ENCODE results near the gene DPP6. TPM values are rescaled to one million over a fixed set of nuclear protein-coding genes. Genes with fewer than 3 reads are reported as not detected.

DPP6 gene
- total RNA-seq, 1 experiment from 2014 or later: not detected

DNA sequence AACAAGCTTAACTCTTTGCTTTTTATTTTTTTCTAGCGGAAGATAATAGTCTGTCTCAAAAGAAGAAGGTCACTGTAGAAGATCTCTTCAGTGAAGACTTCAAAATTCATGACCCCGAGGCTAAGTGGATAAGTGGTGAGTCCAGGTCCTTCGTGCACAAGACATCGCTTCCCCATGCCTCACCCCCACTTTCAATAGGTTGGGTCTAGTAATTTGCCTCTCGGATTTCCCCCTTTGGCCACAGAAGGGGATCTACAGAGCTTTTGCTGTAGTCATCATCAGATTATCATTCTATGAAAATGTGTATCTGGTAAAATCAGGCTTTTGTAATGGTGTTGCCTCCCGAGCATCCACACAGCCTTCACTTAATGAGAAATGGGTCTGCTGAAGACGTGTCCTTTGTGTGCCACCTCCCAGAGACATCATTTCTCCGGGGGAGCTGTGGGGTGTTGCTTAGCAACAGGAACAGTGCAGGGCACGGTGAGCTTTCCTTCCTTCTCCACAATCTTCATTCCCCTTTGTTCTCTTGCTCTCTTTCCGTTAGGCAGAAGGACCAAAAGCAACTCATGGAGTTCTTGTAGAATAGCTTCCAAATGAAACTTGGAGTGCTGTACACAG is 422.8 kb downstream of the DPP6 start:
- Histone ChIP-seq H3K27me3 (peaks cover 3% of the 10 kb centered on the region; the same call in 1 of the 2 replicates), H3K4me3 (no peak overlapping the region), H3K27ac (no peak overlapping the region), H3K4me1 (no peaks in the 10 kb centered on the region), H3K9me3 (replicated peaks) (no peaks in the 10 kb centered on the region), H3K36me3 (no peaks in the 10 kb centered on the region)
- DNase-seq: no peak

DNA sequence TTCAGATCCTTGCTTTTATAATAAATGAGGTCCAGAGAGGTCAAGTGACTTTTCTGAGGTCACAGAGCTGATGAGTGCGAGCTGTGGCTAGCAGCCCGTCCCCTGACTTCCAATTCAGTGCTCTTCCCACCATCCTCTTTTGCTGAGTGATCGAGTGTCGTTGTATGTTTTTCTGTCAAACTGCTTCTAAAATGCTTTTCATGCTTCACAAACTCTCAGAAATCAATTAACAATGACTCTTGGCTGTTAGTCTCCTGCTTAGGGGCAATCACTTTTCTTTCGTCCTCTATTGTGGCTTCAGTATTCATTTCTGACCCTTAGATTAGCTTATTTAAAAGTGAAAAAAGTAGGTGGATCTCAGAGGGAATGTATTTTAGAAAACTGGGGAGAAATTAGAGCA is 423.7 kb downstream of the DPP6 start:
- no peak for DNase-seq
- Histone ChIP-seq H3K4me1 (no peaks in the 10 kb centered on the region), H3K27me3 (peaks cover 3% of the 10 kb centered on the region; the same call in 1 of the 2 replicates), H3K4me3 (no peak overlapping the region), H3K27ac (no peak overlapping the region), H3K9me3 (replicated peaks) (no peaks in the 10 kb centered on the region), H3K36me3 (no peaks in the 10 kb centered on the region)

DNA sequence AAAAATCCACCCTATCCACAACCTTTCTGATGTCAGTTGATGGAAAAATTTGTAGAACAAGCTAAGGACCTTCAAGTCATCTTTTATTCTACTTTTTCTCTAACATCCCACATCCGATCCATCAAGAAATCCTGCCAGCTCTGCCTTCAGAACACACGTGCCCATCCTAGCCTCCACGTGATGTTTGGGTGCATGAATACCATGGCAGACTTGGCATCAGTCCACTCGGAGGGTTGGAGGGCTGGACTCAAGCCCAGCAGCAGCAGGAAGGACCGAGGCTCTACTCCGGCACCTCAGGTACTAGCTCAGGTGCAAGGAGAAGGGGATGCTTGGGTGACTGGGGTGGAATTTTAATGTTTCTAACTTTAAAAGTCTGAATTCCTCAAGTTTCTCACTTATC is 428.6 kb downstream of the DPP6 start:
- no peaks in the 10 kb centered on the region for H3K9me3 ChIP-seq (replicated peaks)
- no peak for DNase-seq
- H3K4me3 ChIP-seq: no peak overlapping the region
- H3K27ac ChIP-seq: no peak overlapping the region
- no peaks in the 10 kb centered on the region for H3K4me1 ChIP-seq
- H3K27me3 ChIP-seq: no peaks in the 10 kb centered on the region
- no peaks in the 10 kb centered on the region for H3K36me3 ChIP-seq

DNA sequence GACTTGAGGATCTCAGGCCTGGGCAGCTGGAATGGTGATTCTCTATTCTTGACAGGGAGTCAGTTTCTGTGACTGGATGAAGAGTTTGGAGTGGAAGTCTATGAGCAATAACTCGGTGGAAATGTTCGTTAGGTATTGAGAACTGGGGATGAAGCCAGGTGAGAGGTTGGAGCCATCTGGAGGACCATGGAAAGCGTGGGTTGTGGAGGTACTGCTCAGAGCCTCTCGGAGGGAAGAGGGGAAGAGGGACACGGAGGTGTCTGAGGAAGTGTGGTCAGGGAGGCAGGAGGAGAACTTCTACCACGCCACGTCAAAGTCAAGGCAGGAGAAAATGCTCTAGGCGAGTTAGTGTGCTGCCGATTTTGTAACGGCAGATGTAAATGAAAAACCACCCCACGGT is 430.7 kb downstream of the DPP6 start:
- H3K4me3 ChIP-seq: no peak overlapping the region
- H3K27ac ChIP-seq: no peak overlapping the region
- no peaks in the 10 kb centered on the region for H3K36me3 ChIP-seq
- DNase-seq: no peak
- no peaks in the 10 kb centered on the region for H3K9me3 ChIP-seq (replicated peaks)
- H3K4me1 ChIP-seq: no peaks in the 10 kb centered on the region
- H3K27me3 ChIP-seq: no peaks in the 10 kb centered on the region; the same call in 1 of the 2 replicates

DNA sequence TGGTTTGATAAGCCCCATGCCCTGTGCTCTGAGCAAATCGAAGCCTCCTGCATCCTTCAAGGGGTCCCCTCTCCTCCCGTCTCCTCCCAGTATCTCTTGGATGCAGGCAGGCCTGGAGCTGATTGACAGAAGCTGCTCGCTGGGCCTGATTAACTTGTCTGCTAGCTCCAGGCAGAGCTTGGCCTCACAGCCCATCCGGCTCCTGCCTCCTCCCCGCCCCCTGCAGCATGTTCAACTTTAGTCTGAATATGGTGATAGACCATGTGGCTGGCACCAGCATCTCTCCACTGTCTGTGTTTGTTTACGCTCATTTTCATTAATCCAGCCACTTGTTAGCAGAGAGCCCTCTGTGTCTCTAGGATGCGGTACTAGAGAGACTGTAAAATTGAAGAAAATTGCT is 432.2 kb downstream of the DPP6 start:
- Histone ChIP-seq H3K27me3 (peaks cover 5% of the 10 kb centered on the region; the same call in 1 of the 2 replicates), H3K27ac (no peak overlapping the region), H3K4me3 (no peak overlapping the region), H3K9me3 (replicated peaks) (no peaks in the 10 kb centered on the region), H3K4me1 (no peaks in the 10 kb centered on the region), H3K36me3 (no peaks in the 10 kb centered on the region)
- DNase-seq: no peak

DNA sequence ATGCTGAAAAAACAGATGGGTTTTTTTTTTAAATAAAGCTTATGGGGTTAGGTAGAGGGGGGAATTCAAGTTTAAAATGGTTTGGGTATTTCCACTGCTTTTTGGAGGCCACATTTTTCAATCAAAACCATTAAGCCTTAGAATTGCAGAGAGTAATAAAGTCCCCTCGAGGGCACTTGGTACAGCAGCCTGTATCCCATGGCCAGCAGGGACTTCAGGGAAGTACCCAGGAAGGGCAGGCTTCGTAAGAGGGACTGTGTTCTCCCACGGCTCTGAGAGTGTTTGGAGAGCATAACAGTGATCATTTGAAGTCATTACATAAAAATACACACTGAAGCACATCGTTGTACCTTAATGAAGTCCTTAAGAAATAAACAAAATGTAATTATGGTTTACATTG is 432.7 kb downstream of the DPP6 start:
- H3K27ac ChIP-seq: no peak overlapping the region
- DNase-seq: no peak
- no peaks in the 10 kb centered on the region for H3K9me3 ChIP-seq (replicated peaks)

DNA sequence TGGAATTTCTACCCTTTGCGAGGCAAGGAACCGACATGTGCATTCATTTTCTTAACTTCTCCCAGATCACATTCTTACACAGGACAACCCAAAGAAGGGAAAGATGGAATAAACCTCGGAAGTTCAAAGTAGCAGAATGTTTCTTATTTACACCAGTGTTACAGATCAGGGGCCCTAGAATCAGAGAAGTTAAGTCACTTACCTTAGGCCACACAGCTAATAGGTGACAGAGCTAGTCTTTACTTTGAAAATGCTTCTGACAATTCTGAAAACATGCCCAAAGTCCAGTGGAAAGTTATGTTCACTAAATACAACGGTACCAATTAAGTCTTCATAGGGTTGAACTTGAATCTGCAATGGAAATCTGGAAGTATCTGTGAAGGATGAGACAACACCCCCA is 437.7 kb downstream of the DPP6 start:
- Histone ChIP-seq H3K36me3 (no peaks in the 10 kb centered on the region), H3K4me1 (no peaks in the 10 kb centered on the region), H3K27me3 (peaks cover 20% of the 10 kb centered on the region), H3K27ac (no peak overlapping the region), H3K4me3 (no peak overlapping the region), H3K9me3 (replicated peaks) (no peaks in the 10 kb centered on the region; the same call in 1 of the 2 replicates)
- no peak for DNase-seq

More for the DNA sequence above, 432.7 kb downstream of the DPP6 start:
- no peak overlapping the region for H3K4me3 ChIP-seq
- H3K27me3 ChIP-seq: peaks cover 6% of the 10 kb centered on the region
- H3K4me1 ChIP-seq: no peaks in the 10 kb centered on the region
- no peaks in the 10 kb centered on the region for H3K36me3 ChIP-seq

DNA sequence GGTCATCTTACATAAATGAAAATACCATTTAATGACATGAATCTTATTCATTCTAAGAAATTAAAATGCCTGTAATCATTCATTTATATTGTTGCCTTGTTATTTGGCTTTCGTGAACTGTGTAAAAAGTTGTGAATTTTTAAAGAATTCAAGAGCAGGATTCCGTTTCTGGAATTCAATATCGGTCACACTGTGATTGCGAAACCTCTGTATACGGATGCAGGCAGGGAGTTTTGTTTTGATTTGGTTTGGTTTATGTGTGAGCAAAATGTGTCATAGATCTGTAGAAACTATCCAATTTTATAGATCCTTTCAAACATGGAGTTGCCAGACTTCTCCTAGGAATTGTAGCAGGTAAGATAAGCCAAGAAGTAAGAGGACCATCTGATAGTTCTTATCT is 441.4 kb downstream of the DPP6 start:
- DNase-seq: no peak
- Histone ChIP-seq H3K4me1 (no peaks in the 10 kb centered on the region), H3K9me3 (replicated peaks) (no peaks in the 10 kb centered on the region; the same call in 1 of the 2 replicates), H3K36me3 (no peaks in the 10 kb centered on the region), H3K4me3 (no peak overlapping the region), H3K27me3 (peaks cover 22% of the 10 kb centered on the region), H3K27ac (no peak overlapping the region)

DNA sequence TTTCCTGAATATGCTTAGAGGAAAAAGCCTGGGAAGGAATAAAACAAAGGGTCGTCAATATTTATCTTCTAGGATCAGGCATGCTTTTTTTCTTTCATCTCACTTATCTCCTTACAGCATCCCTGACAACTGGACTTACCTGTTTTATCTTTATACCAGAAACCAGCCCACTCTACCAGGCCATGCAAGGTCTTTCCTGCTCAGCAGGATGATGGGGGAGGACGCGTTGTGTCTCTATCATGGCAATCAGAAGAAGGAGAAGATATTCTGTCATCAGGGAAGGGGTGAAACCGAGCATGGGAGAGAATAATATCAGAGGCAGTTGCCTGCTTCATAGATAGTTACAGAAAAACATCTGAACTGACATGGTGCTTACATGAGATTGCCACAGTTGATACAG is 445.6 kb downstream of the DPP6 start:
- no peak overlapping the region for H3K4me3 ChIP-seq
- H3K27ac ChIP-seq: no peak overlapping the region
- DNase-seq: no peak
- no peaks in the 10 kb centered on the region for H3K36me3 ChIP-seq
- H3K9me3 ChIP-seq (replicated peaks): no peaks in the 10 kb centered on the region; the same call in 1 of the 2 replicates
- H3K4me1 ChIP-seq: no peaks in the 10 kb centered on the region
- peaks cover 9% of the 10 kb centered on the region; the same call in 1 of the 2 replicates for H3K27me3 ChIP-seq

DNA sequence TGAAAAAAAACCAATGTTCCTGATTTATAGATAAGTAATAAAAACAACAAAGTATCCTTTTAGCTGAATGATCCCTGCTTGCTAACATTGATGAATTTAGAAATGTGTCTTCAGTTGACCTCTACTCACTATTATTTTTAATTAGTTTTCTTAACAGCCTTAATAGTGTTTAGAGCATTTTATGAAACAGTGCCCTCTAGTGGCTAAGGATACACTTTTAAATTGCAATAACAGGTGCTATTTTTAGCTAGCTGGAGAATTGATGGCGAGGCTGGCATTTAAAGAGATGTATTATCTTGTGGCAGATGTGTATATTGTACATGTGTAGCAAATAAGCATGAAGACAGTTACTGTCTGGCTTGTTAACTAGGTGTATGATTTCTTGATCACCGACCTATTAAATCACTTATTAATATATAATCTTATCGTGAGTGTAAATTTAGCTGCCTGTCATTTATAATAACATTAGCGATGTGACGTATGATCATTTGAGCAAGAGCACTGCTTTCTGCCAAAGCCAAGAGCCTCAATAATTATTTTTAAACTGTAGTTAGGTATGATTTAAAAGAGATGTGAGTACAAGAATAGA is 451.9 kb downstream of the DPP6 start:
- Histone ChIP-seq H3K36me3 (no peaks in the 10 kb centered on the region), H3K9me3 (replicated peaks) (no peaks in the 10 kb centered on the region), H3K27me3 (no peaks in the 10 kb centered on the region), H3K27ac (no peak overlapping the region), H3K4me1 (no peaks in the 10 kb centered on the region), H3K4me3 (no peak overlapping the region)
- DNase-seq: peak in 1 of 2 experiments; percentile 66

DNA sequence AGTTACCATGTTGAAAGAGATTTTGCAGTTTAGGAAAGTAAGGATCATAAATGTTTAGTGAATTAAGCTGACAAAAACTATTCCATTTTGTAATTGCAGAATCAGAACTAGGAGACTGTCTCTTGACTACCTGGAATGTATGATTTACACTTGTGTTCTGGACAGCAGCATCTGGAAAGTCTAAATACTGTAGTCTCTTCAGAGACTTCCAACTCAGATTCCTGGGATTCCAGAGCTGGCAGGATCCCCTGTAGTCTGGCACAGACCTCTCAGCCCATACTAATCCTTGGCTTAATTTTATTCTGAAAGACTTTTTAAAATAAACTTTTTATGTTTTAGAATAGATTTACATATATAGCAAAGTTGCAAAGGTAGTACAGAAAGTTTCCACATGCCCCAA is 452.7 kb downstream of the DPP6 start:
- Histone ChIP-seq H3K27ac (no peak overlapping the region), H3K27me3 (no peaks in the 10 kb centered on the region), H3K4me3 (no peak overlapping the region)

DNA sequence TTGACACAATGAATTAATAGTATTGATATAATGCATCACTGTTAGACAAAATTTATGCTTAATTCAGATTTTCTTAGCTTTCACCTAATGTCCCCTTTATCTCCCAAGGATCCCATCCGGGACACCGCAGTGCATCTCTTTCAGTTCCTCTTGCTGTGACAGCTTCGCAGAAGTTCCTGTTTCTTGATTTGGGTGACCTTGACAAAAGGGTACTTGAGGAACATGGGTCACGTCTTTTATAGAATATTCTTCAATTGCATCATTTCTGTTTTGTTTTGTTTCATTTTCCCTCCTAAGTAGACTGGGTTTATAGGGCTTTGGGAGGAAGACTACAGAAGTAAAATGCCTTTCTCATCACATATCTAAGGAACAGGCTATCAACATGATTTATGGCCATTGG is 453.2 kb downstream of the DPP6 start:
- Histone ChIP-seq H3K27ac (no peak overlapping the region), H3K27me3 (no peaks in the 10 kb centered on the region), H3K36me3 (no peaks in the 10 kb centered on the region), H3K4me3 (no peak overlapping the region), H3K4me1 (no peaks in the 10 kb centered on the region), H3K9me3 (replicated peaks) (no peaks in the 10 kb centered on the region)
- DNase-seq: no peak

More for the DNA sequence above, 452.7 kb downstream of the DPP6 start:
- no peak for DNase-seq
- Histone ChIP-seq H3K4me1 (no peaks in the 10 kb centered on the region), H3K9me3 (replicated peaks) (no peaks in the 10 kb centered on the region), H3K36me3 (no peaks in the 10 kb centered on the region)

DNA sequence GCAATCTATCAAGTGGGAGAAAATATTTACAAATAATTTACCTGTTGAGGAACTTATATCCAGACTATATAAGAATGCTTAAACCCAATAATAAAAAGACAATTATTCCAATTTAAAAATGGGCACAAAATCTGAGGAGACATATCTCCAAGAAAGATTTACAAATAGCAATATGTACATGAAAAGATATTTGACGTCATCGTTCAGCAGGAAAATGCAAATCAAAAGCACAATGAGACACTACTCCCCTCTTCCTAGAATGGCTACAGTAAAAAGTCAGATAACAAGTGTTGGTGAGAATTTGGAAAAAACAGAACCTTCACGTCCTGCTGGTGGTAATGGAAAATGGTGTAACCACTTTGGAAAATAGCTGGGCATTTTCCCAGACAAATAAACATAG is 457.0 kb downstream of the DPP6 start:
- Histone ChIP-seq H3K27ac (no peak overlapping the region), H3K4me3 (no peak overlapping the region), H3K4me1 (no peaks in the 10 kb centered on the region), H3K27me3 (no peaks in the 10 kb centered on the region), H3K9me3 (replicated peaks) (no peaks in the 10 kb centered on the region), H3K36me3 (no peaks in the 10 kb centered on the region)
- DNase-seq: no peak

DNA sequence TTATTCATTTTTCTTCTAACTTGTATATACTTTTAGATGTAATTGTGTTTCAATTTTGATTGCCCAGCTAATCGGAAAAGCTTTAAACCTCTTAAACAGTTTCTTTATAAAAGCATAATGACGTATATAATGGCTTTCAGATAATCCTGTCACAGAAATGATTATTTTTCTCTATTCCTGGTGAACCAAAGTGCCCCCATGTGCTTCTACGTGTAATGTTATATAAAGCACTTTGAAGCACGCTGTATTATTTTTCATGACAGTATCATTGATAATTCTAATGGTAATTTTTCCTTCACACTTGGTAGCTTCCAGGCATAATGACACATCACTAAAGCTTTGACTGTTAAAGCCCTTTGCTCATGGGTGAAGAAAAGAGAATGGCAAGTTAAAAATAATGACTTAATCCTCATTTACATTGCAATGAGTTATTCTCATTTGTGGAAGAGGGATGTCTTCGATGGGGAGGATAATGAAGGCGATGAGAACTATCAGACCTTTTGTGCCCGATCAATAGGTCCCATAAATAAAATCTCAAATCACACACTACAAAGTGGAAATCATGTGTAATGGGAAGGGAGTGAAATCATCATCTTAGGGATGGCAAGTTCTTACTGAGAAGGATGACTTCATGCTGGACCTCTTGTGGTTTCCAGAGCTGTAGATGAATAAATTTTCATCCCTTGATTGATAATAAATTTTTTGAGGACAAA is 460.1 kb downstream of the DPP6 start:
- Histone ChIP-seq H3K9me3 (replicated peaks) (no peaks in the 10 kb centered on the region), H3K4me1 (no peaks in the 10 kb centered on the region), H3K36me3 (no peaks in the 10 kb centered on the region), H3K27ac (no peak overlapping the region), H3K4me3 (no peak overlapping the region), H3K27me3 (no peaks in the 10 kb centered on the region)
- no peak for DNase-seq

DNA sequence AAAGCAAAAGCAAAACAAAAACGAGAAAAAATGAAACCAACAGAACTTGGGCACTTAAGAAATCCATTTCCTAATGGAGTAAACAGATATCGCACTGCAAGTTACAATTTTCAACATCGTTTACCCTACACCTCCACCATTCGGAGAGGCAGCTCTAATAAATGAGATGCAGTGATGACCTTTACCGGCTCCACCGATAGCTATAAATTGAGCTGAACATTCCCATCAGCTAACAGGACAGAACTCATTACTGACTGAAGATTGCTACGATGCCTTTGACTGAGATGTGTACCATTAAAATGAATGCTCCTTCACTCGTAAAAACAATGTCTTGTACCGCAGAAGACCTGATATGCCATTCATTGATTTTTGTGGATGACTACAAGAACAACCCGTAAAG is 465.6 kb downstream of the DPP6 start:
- DNase-seq: no peak
- H3K27me3 ChIP-seq: peaks cover 8% of the 10 kb centered on the region

More for the DNA sequence above, 465.6 kb downstream of the DPP6 start:
- Histone ChIP-seq H3K4me3 (no peak overlapping the region), H3K36me3 (no peaks in the 10 kb centered on the region), H3K27ac (no peak overlapping the region), H3K9me3 (replicated peaks) (no peaks in the 10 kb centered on the region), H3K4me1 (no peaks in the 10 kb centered on the region; the same call in 1 of the 2 replicates)

All from SJCRH30 (cell line).